Spleen (tissue), 11 donors: ENCODE measurements around the gene LRCH4. TPM values are rescaled to one million over a fixed set of nuclear protein-coding genes. Genes with fewer than 3 reads are reported as not detected.
A peak's percentile ranks its signal among the peaks of the same experiment; 100 is the strongest.

ENCODE experiments used
- DNase-seq: peaks from one replicate; pipeline ENCODE4 v3.0.0-alpha.2; 2020
- H3K27ac ChIP-seq, 8 donors: fragments of 200-600 bp; sonication (generic) in 7 of 8; 1 replicate in 4 of 8; 2 replicates in 4 of 8; pipeline versions ENCODE4 v1.5.0 to v1.8.0; 2016 to 2021; ENCODE audit warnings: inconsistent platforms in 4 of 8, mild to moderate bottlenecking in 4 of 8, moderate library complexity in 1 of 8
- H3K27me3 ChIP-seq, 7 donors: fragments of 200-600 bp; sonication (generic) in 6 of 7; replicated peaks in 1 of 7; 1 replicate in 4 of 7; 2 replicates in 3 of 7; pipeline versions ENCODE4 v1.5.0 to v1.8.0; 2016 to 2021; ENCODE audit warnings: inconsistent platforms in 3 of 7, mild to moderate bottlenecking in 1 of 7
- H3K36me3 ChIP-seq, 6 donors: fragments of 200-600 bp; sonication (generic) in 5 of 6; 1 replicate in 4 of 6; 2 replicates in 2 of 6; pipeline versions ENCODE4 v1.5.0 to v1.8.0; 2016 to 2021; ENCODE audit warnings: inconsistent platforms in 2 of 6
- H3K4me1 ChIP-seq, 6 donors: fragments of 200-600 bp; sonication (generic) in 5 of 6; 1 replicate in 3 of 6; 2 replicates in 3 of 6; pipeline versions ENCODE4 v1.5.0 to v1.8.0; 2016 to 2021; ENCODE audit warnings: inconsistent platforms in 3 of 6
- H3K4me3 ChIP-seq, 8 donors: fragments of 200-600 bp; sonication (generic) in 7 of 8; 1 replicate in 4 of 8; 2 replicates in 4 of 8; pipeline versions ENCODE4 v1.5.0 to v1.8.0; 2016 to 2021; ENCODE audit warnings: inconsistent platforms in 4 of 8, mild to moderate bottlenecking in 4 of 8, moderate library complexity in 2 of 8
- H3K9me3 ChIP-seq, 8 donors: fragments of 200-600 bp; sonication (generic) in 7 of 8; 1 replicate in 4 of 8; 2 replicates in 4 of 8; pipeline versions ENCODE4 v1.5.0 to v1.8.0; 2016 to 2021; ENCODE audit warnings: inconsistent platforms in 4 of 8
- POLR2A ChIP-seq, 3 donors: fragments of 450-650 bp; IDR thresholded peaks; one replicate each; pipeline ENCODE4 v1.5.1; 2017; ENCODE audit warnings: antibody characterized with exemption in 3 of 3, mild to moderate bottlenecking in 1 of 3
- POLR2AphosphoS5 ChIP-seq, 3 donors: sonication (generic); formaldehyde crosslinking; IDR thresholded peaks; one replicate each; pipeline ENCODE4 v1.5.1; 2017; ENCODE audit warnings: antibody characterized with exemption in 3 of 3
- WGBS, 5 donors: extraction: QIAGEN DNeasy Blood & Tissue Kit in 3 of 5; methylation state at CpG; one replicate each; pipeline versions ENCODE4 v1.1.5 to v1.1.7; 2013 to 2018; 5-methylcytosine and 5-hydroxymethylcytosine counted together
- intact Hi-C: fragments of 100-400 bp; cut with DNase I; formaldehyde crosslinking; loops from one replicate; pipeline ENCODE4 v1.15.0; 2023; ENCODE audit warnings: low total_unique reads
- polyA plus RNA-seq, 3 donors: library from polyadenylated mRNA; stranded (reverse); fragments of 200-250 nt; gene quantifications; one replicate each; pipeline ENCODE4 v1.2.1, GENCODE V29; 2013
- total RNA-seq, 7 donors: library from RNA; depleted of rRNA in 3 of 7; stranded (reverse); fragments of >200 nt in 3 of 7; fragmentation: NEBNext Ultra II Directional in 4 of 7; extraction: Animal tissue kit (Norgen Biotek cat#: 25700) in 4 of 7; gene quantifications; one replicate each; pipeline versions ENCODE4 v1.1.0 to v1.2.1, GENCODE V29; 2016 to 2021
- TF ChIP-seq, protein P1 (sequence below), 11 experiments: fragments of 200-600 bp in 7 of 11; fragments of 450-650 bp in 4 of 11; sonication (generic) in 4 of 11; IDR thresholded peaks in 8 of 11; conservative IDR thresholded peaks in 3 of 11; 1 replicate in 7 of 11; 2 replicates in 4 of 11; pipeline versions ENCODE4 v1.4.0 to v1.8.0; 2016 to 2021; ENCODE audit warnings: antibody characterized with exemption in 11 of 11, inconsistent platforms in 4 of 11, mild to moderate bottlenecking in 1 of 11
- donor health status: healthy with polysubstance abuse.
- donor health status: DM: no; HTN: no; CAD: no; lungs with moderate emphysema.
- donor health status: DM: no; HTN: no; CAD: no.
- donor health status: Bipolar disorder and iron deficiency.
- donor health status: healthy.
- donor health status: DM: no; HTN: no; CAD: no.
- donor health status: DM: yes; HTN: yes; CAD: no.

The LRCH4 gene
- total and polyA plus RNA-seq, 10 donors, result 145 to 333 (median 197) TPM

DNA sequence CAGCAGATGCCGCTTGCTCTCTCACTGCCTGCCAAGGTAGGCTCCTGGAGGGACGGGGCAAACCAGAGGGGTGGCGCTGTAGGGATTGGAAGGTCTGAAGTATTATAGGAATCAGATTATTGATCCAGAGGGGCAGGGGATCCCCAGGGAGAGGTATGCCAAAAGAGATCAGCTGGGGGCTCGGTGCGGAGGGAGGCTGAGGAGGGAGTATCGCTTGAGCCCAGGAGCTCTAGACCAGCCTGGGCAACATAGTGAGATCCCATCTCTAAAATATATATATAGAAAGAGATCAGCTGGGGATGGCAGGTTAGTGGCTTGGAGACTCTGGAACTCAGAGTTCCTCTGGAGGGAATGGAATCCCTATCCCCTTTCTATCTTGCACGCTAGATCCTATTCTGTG is 9.3 kb upstream of the LRCH4 start:
- no peak overlapping the region for H3K27ac ChIP-seq
- no peaks in the 10 kb centered on the region for H3K9me3 ChIP-seq

DNA sequence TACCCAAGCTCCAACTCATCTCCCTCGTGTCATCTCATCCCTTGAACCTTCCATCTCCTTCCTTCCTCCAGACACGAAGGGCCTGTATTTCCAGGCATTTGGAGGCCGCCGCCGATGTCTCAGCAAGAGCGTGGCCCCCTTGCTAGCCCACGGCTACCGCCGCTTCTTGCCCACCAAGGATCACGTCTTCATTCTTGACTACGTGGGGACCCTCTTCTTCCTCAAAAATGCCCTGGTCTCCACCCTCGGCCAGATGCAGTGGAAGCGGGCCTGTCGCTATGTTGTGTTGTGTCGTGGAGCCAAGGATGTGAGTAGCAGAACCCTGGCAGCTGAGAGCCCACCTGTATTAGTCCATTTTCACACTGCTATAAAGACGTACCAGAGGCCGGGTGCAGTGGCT is 5.7 kb upstream of the LRCH4 start:
- H3K27me3 ChIP-seq, result peaks cover 0 to 30% (median 0%) of the 10 kb centered on the region in 7 donors
- no peak for DNase-seq
- no peak overlapping the region for H3K27ac ChIP-seq
- WGBS, 5 donors, result 90 to 95% (median 91%) methylated on average over 17 of the region's 17 CpGs
- TF ChIP-seq, protein P1, sequence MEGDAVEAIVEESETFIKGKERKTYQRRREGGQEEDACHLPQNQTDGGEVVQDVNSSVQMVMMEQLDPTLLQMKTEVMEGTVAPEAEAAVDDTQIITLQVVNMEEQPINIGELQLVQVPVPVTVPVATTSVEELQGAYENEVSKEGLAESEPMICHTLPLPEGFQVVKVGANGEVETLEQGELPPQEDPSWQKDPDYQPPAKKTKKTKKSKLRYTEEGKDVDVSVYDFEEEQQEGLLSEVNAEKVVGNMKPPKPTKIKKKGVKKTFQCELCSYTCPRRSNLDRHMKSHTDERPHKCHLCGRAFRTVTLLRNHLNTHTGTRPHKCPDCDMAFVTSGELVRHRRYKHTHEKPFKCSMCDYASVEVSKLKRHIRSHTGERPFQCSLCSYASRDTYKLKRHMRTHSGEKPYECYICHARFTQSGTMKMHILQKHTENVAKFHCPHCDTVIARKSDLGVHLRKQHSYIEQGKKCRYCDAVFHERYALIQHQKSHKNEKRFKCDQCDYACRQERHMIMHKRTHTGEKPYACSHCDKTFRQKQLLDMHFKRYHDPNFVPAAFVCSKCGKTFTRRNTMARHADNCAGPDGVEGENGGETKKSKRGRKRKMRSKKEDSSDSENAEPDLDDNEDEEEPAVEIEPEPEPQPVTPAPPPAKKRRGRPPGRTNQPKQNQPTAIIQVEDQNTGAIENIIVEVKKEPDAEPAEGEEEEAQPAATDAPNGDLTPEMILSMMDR (IDR thresholded peaks at IDR 0.05 in 8 of 11, conservative IDR thresholded peaks at IDR 0.05 in 3 of 11), result no peak
- TF ChIP-seq POLR2AphosphoS5 (IDR thresholded peaks at IDR 0.05), result no peak
- TF ChIP-seq POLR2A (IDR thresholded peaks at IDR 0.05), result no peak
- H3K36me3 ChIP-seq, result no peaks in the 10 kb centered on the region
- peaks cover 4 to 25% (median 13%) of the 10 kb centered on the region in 6 donors for H3K4me1 ChIP-seq
- no peaks in the 10 kb centered on the region for H3K9me3 ChIP-seq
- H3K4me3 ChIP-seq, result no peak overlapping the region
- intact Hi-C loops, result no loop called here

More for the DNA sequence above, 9.3 kb upstream of the LRCH4 start:
- 92 to 97% (median 95%) methylated on average over 7 of the region's 7 CpGs for WGBS, 5 donors
- intact Hi-C loops, result no loop called here
- no peaks in the 10 kb centered on the region for H3K36me3 ChIP-seq
- H3K4me3 ChIP-seq, result no peak overlapping the region
- peaks cover 0 to 3% (median 0%) of the 10 kb centered on the region in 6 donors for H3K4me1 ChIP-seq
- peaks cover 0 to 32% (median 0%) of the 10 kb centered on the region in 7 donors for H3K27me3 ChIP-seq
- no peak for DNase-seq
- TF ChIP-seq POLR2A (IDR thresholded peaks at IDR 0.05) (no peak), POLR2AphosphoS5 (IDR thresholded peaks at IDR 0.05) (no peak)
- TF ChIP-seq, protein P1 (IDR thresholded peaks at IDR 0.05 in 8 of 11, conservative IDR thresholded peaks at IDR 0.05 in 3 of 11), result no peak

DNA sequence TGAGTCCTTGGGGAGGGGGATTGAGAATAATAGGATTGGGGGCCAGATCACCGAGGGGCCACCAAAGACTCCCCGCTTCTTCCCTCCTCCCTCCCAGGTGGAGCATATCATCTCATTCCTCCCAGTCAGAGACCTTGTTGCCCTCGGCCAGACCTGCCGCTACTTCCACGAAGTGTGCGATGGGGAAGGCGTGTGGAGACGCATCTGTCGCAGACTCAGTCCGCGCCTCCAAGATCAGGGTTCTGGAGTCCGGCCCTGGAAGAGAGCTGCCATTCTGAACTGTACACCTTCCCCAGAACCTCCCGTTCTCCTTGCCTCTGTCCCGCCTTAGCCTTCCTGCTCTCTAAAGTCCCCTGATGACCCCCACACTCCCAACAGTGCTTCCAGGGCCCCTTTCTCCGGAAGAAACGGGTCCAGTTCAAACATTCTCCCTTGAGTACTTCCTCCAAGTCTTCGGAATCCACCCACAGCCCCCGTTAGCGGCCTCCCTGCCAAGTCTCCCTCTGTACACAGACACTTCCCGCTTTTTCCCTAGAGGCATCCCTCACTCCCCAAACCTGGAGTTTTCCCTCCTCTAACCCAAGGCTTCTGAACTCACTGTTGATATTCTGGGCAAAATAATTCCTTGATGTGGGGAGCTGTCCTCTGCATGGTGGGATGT is 4.3 kb upstream of the LRCH4 start:
- Histone ChIP-seq H3K4me1 (peaks cover 4 to 31% (median 15%) of the 10 kb centered on the region in 6 donors), H3K27ac (peak overlapping the region in 3 of 8 donors; percentile 7 to 41 (median 21)), H3K4me3 (no peak overlapping the region), H3K36me3 (no peaks in the 10 kb centered on the region), H3K9me3 (no peaks in the 10 kb centered on the region), H3K27me3 (peaks cover 0 to 30% (median 0%) of the 10 kb centered on the region in 7 donors)
- DNase-seq, result peak; percentile 69
- TF ChIP-seq POLR2AphosphoS5 (IDR thresholded peaks at IDR 0.05) (no peak), POLR2A (IDR thresholded peaks at IDR 0.05) (no peak)
- TF ChIP-seq, protein P1 (IDR thresholded peaks at IDR 0.05 in 8 of 11, conservative IDR thresholded peaks at IDR 0.05 in 3 of 11), result no peak
- intact Hi-C loops, result no loop called here
- WGBS, 5 donors, result 28 to 39% (median 36%) methylated on average over 20 of the region's 20 CpGs

DNA sequence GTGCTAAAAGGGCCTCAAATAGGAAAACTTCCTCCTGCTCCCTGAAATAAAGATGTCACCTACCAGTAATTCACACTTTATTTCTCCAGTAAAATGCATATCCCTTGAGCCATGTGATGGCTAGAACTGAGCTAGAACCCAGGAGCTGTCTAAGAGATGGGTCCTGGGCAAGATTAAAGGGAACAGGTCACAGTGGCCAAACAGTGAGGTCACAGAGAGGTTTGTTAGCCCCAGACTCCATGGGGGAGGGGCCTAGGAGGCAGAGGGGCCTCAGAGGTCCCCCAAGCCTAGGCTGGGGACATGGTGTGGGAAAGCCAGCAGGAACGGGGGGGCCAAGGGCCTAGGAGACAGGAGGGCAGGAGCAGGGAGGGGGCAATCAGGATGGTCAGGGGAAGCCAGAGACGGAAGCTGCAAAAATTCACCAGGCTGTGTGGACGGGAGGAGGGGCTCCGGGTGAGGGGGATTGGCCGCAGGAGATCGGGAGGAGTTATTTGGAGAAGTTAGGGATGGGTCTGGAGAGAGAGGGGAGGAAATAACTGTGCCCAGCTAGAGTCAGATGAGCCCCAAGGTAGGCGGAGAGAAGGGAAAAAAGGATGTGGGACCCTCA is 3.5 kb upstream of the LRCH4 start:
- TF ChIP-seq, protein P1 (IDR thresholded peaks at IDR 0.05 in 8 of 11, conservative IDR thresholded peaks at IDR 0.05 in 3 of 11), result no peak
- TF ChIP-seq POLR2AphosphoS5 (IDR thresholded peaks at IDR 0.05) (no peak), POLR2A (IDR thresholded peaks at IDR 0.05) (no peak)
- peak; percentile 63 for DNase-seq
- intact Hi-C loops, result no loop called here
- peaks cover 0 to 30% (median 0%) of the 10 kb centered on the region in 7 donors for H3K27me3 ChIP-seq
- peaks cover 4 to 39% (median 23%) of the 10 kb centered on the region in 6 donors for H3K4me1 ChIP-seq
- no peak overlapping the region for H3K27ac ChIP-seq
- H3K4me3 ChIP-seq, result no peak overlapping the region
- H3K36me3 ChIP-seq, result no peaks in the 10 kb centered on the region
- WGBS, 5 donors, result 48 to 57% (median 55%) methylated on average over 7 of the region's 7 CpGs
- H3K9me3 ChIP-seq, result no peaks in the 10 kb centered on the region
